Epithelial cell of prostate (primary cell): ENCODE measurements around the gene CDIPT.
"Not testable (repeated sequence)": the region's sequence is repeated elsewhere in the genome, so short reads cannot be mapped to it uniquely, and the experiment has no call there.

ENCODE experiments used
- DNase-seq: peaks from one replicate; pipeline ENCODE4 v3.0.0-alpha.2; 2011; ENCODE audit warnings: low read depth, low spot score
- H3K27ac ChIP-seq: fragments of 450-650 bp; 2 replicates; pipeline ENCODE4 v1.5.1; 2017; ENCODE audit warnings: mild to moderate bottlenecking

The CDIPT gene, protein sequence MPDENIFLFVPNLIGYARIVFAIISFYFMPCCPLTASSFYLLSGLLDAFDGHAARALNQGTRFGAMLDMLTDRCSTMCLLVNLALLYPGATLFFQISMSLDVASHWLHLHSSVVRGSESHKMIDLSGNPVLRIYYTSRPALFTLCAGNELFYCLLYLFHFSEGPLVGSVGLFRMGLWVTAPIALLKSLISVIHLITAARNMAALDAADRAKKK

GRCh38 chr16:29862884-29863668 lies at the start of gene CDIPT:
CDIPT (minus strand) TSS chr16:29863226; CDS start chr16:29862857, 369 bp downstream.
- peak; percentile 80 for DNase-seq
- H3K27ac ChIP-seq, result peak within 1 kb of the TSS; percentile 76

GRCh38 chr16:29912087-29912486 lies 49.1 kb upstream of the CDIPT start:
- DNase-seq, result no peak
- H3K27ac ChIP-seq, result no peak overlapping the region

DNA sequence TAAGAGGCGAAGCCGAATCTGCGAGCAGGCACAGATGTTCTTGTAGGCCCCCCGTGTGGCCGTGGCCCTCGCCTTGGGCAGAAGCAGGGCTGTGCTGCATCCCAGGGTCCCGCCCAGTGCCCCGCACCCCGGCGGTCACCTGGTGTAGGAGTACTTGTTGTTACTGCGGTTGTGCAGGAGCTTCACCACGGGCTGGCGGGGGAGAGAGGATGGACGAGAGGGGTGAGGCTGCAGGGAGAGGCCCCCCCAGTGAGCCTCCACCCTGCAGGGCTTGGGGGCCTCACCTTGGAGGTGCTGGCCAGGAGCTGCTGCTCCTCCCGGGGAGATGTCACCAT lies 48.6 kb upstream of the CDIPT start:
- DNase-seq, result no peak
- no peak overlapping the region for H3K27ac ChIP-seq

DNA sequence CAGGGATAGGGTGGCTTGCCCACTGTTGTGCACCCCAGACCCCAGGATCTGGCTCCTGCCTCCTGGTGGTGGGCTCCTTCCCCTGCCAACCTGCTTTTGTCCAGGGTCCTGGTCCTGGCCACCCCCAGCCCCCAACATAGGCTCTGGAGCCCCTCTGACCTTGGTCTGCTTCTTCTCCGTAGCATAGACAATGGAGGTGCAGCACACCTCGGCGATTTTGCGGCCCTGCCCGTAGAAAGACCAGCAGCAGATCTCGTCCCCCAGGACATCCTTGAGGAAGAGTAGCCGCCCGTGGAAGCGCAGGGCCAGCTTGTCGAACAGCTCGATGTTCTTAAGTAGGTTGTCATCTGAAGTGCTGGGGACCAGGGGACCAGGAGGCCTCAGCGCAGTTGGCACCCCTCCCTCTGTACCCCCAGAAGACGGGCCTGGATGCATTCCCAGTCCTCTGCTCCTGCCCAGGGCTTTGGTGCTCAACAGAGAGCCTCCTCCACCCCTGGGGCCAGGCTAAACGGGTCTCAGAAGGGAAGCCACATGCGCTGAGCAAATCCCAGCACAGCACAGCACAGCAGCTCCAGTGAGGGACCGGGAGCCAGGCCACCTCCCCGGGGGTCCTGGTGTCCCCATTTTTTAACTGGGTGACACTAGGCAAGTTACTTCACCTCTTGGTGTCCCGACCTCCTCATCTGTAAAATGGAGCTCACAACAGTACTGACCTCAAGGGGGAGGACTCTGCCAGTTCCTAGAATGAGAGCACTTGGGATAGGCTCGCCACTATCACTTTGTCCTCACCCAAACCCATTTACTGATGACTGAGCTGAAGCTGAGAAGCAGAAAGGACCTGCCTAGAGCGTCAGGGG lies 48.0 kb upstream of the CDIPT start:
- no peak overlapping the region for H3K27ac ChIP-seq
- no peak for DNase-seq

- H3K27ac ChIP-seq, DNase-seq: not testable (repeated sequence)
Measured at GRCh38 chr16:29909851-29910250, 46.8 kb upstream of the CDIPT start.

DNA sequence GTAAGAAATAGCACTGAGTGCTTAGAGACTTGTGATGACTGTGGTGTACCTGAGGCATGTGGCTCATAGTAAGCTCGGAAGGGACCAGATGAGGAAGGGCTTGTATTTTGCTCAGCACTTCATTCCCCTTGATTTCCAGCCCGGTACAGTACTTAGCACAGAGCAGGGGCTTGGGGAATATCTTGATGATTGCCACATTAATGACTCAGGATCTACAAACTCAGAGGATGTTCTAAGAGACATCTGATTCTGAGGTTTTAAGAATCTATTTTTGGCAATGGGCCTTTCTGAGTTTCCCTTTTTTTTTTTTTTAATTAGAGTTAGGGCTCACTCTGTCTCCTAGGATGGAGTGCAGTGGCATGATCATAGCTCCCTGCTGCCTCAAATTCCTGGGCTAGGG lies 46.4 kb upstream of the CDIPT start:
- no peak overlapping the region for H3K27ac ChIP-seq
- no peak for DNase-seq

GRCh38 chr16:29908719-29909220 lies 45.7 kb upstream of the CDIPT start:
- no peak overlapping the region for H3K27ac ChIP-seq
- DNase-seq, result no peak

GRCh38 chr16:29907973-29908372 lies 44.9 kb upstream of the CDIPT start:
- H3K27ac ChIP-seq, result no peak overlapping the region
- DNase-seq, result no peak

DNA sequence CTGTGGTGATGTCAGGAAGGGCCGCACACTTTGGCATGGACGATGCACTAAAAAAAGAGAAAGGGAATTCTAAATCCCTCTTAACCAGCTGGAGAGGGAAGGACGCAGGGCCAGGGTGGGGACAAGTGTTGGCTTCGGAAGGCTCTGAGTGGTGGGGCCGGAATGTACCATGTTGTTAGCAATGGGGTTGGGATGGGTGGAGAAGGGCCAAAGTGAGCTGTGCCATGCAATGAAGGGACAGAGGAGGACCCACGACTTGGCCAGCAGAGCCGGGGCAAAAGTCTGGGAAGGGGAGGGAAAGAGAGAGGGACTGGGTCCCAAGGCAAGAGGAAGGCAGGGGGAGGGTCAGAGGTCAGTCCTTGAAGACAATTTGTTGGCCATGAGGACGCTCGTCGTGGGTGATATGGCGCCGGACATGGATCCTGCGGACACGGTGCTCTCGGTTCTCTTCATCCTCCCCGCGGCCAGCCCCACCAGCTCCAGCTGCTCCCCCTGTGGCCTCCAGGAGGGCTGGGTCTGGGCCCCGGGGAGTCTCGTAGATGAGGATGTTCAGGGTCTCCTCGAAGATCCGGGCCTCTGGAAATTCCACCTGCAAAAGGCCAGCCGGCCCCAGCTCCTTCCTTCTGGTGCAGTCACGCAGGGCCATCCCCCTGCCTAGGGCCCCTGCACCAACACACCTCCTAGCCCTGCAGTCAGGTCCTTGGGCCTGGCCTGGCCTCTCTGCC lies 43.7 kb upstream of the CDIPT start:
- no peak for DNase-seq
- no peak overlapping the region for H3K27ac ChIP-seq

- H3K27ac ChIP-seq, result no peak overlapping the region
- no peak for DNase-seq
Measured at GRCh38 chr16:29905668-29906067, 42.6 kb upstream of the CDIPT start.

DNA sequence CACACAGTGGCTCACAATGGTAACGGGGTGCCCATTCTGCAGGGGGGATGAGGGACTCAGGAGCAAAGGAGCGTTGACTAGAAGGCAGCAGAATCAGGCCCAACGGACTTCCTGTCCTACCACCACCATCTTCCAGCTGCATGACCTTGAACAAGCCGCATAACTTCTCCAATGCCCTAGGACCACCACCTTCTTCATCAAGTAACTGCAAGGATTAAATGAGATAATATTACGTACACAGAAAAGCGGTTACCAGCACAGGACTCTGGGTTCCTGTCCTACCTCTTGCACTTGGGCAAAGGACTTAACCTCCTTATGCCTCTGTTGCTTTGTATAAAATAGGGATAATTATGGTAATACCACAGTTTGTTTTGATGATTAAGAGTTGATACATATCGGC lies 41.9 kb upstream of the CDIPT start:
- DNase-seq, result no peak

GRCh38 chr16:29903590-29903989 lies 40.6 kb upstream of the CDIPT start:
- H3K27ac ChIP-seq, result no peak overlapping the region
- DNase-seq, result no peak

More for the DNA sequence above, 41.9 kb upstream of the CDIPT start:
- no peak overlapping the region for H3K27ac ChIP-seq

GRCh38 chr16:29901607-29901945 lies 38.5 kb upstream of the CDIPT start:
- no peak overlapping the region for H3K27ac ChIP-seq
- no peak for DNase-seq

DNA sequence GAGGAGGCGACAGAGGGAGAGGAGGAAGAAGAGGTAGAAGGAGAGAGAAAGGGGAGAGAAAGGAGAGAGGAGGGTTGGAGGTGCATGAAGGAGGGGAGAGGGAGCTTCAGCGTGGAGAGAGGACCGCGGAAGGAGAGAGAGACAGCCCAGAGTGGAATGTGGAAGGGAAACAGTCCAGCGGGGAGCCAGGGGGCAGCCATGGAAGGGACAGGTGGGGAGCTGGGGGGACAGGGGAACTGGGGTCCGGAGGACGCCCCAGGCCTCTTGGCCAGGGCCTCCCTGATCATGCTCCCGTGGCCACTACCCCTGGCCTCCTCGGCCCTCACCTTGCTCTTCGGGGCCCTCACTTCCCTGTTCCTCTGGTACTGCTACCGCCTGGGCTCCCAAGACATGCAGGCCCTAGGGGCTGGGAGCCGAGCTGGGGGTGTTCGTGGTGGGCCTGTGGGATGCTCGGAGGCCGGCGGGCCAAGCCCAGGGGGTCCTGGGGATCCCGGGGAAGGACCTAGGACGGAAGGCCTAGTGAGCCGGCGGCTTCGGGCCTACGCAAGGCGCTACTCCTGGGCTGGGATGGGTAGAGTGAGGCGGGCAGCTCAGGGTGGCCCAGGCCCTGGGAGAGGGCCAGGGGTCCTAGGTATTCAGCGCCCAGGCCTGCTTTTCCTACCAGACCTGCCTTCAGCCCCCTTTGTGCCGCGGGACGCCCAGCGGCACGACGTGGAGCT lies 38.0 kb upstream of the CDIPT start:
- DNase-seq, result no peak
- H3K27ac ChIP-seq, result peak overlapping the region; percentile 61

DNA sequence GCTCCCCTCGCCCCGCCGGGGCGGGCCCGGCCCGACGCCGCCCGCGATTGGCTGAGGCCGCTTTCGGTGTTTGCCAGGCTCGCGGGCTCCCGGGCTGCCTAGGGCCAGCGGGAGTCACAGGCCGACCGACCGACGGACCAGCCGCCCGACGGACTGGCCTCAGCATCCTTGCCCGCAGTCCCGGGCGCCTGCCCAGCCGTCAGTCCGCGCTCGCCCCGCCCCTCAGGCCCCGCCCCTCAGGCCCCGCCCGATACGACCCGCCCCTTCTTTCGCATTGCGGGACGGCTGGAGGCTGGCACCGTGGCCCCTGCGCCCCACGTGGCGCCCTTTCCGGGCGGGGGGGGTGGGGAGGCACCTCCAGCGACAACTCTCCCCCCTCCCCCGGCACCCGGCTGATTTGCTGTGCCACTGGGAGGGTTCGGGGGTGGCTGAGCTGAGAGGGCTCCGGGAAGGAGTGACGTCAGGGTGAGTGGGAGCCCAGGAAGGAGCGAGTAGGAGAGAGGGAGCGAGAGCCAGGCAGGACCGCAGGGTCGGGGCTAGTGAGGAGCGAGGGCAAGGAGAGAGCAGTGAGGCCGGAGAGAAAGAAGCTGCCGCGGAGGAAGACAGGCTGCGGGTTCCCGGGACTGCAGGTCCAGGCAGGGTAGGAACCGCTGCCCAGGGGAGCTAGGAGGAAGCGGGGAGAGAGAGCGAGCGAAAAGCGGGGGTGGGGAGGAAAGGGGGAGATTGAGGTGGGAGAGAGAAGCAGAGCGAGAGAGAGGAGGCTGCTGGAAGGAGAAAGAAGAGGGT lies 37.3 kb upstream of the CDIPT start, which contains the start of gene ASPHD1:
TSS of gene ASPHD1 (plus strand) at position 387 of the 786 bp plus-strand sequence. CDS start 484 bp downstream, outside the sequence.
- no peak for DNase-seq

DNA sequence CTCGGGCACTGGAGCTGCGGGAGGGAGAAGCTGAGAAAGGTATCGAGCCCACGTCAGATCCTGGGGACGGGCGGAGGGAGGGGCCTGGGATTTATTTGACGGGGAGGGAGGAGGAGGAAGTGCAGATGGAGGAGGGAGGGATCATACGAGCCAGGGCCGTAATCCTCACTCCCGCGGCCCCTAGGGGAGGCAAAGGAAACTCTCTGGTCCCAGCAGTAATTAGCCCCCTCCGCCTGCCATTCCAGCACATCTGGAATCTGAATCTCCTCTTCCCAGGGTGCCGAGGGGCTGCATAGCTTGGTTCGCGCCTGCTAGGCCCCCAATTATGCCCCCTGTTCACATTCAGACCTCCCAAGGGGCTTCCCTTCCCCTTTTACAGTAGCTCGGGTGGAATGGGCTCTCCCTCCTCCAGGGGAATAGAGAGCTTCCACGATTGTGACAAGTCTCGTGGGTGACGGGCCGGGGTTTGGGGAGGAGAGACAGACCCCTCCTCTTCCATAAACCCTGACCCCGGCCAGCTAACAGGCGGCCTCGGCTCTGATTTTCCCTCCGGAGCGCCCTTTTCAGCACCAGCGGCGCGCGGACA lies 36.6 kb upstream of the CDIPT start, which contains the start of gene SEZ6L2:
TSS of gene SEZ6L2 (minus strand) at position 35 of the 586 bp plus-strand sequence. CDS start 531 bp downstream, outside the sequence.
- H3K27ac ChIP-seq, result peak within 1 kb of the TSS; percentile 61
- DNase-seq, result peak; percentile 80

More for the DNA sequence above, 37.3 kb upstream of the CDIPT start, which contains the start of gene ASPHD1:
- peak within 1 kb of the TSS; percentile 61 for H3K27ac ChIP-seq

DNA sequence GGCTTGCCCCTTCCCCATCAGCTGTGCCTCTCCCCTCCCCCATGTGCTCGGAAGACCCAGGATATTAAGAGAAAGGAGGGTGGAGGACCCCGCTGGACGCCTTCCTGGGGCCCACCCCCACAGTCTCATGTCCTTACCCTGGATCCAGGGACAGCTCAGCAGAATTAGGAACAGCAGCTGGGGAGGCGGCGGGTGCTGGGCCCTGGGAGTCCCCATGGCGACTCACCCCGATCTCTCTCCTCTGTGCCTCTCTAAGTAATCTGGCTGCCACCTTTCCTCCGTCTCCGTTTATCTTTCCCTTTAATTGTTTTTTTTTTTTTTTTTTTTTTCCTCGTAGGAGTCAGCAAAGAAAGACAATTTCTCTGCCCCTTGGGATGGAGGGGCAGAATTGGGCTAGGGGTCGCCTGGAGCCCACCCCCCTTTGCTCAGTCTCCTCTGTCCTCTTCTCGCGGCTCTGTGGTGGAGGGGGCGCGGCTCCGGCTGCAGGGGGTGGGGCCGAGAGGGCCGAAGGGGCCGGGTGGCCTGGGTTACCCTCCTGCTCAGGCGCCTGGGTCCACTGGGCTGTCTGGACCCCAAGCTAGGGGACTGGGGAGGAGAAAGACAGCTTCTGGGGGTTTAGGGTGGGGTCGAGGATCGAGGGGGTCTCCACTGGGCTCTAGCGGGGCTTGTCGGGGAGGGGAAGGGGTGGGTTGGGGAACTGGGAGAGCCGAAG lies 35.9 kb upstream of the CDIPT start:
- no peak for DNase-seq
- peak overlapping the region; percentile 61 for H3K27ac ChIP-seq
